Lung (tissue), 12 donors: ENCODE results near the gene HOXB8. TPM values are rescaled to one million over a fixed set of nuclear protein-coding genes. Genes with fewer than 3 reads are reported as not detected.

Source experiments
- ATAC-seq: fragments of 200-7000 bp; cut with Tn5 transposase; one replicate; pipeline ENCODE4 v1.9.1; 2020; ENCODE audit warnings: moderate number of reproducible peaks; ENCODE audit not compliant: insufficient read depth, low FRiP score
- DNase-seq, 3 donors: peaks; one replicate each; pipeline ENCODE4 v3.0.0-alpha.2; 2013 to 2017
- H3K27ac ChIP-seq, 2 donors: one replicate each; pipeline ENCODE4 v1.5.1; 2013; ENCODE audit warnings: mild to moderate bottlenecking in 2 of 2, moderate library complexity in 2 of 2, control low read depth in 1 of 2, inconsistent platforms in 1 of 2, low read depth in 1 of 2, low read length in 1 of 2
- H3K27me3 ChIP-seq, 3 donors: one replicate each; pipeline ENCODE4 v1.5.1; 2013; ENCODE audit warnings: low read length in 2 of 3; ENCODE audit not compliant: control insufficient read depth in 3 of 3, insufficient read depth in 3 of 3
- H3K36me3 ChIP-seq, 4 donors: one replicate each; pipeline ENCODE4 v1.5.1; 2013; ENCODE audit warnings: low read length in 4 of 4, mild to moderate bottlenecking in 1 of 4, moderate library complexity in 1 of 4; ENCODE audit not compliant: control insufficient read depth in 4 of 4, insufficient read depth in 4 of 4
- H3K4me1 ChIP-seq, 5 donors: one replicate each; pipeline ENCODE4 v1.5.1; 2013; ENCODE audit warnings: low read length in 5 of 5, mild to moderate bottlenecking in 2 of 5, moderate library complexity in 1 of 5; ENCODE audit not compliant: control insufficient read depth in 5 of 5, insufficient read depth in 5 of 5
- H3K4me3 ChIP-seq: one replicate; pipeline ENCODE4 v1.5.1; 2013; ENCODE audit warnings: mild to moderate bottlenecking, control low read depth, moderate library complexity
- H3K9ac ChIP-seq, 2 donors: one replicate each; pipeline ENCODE4 v1.5.1; 2013; ENCODE audit warnings: low read length in 2 of 2, control low read depth in 1 of 2; ENCODE audit not compliant: insufficient read depth in 1 of 2
- H3K9me3 ChIP-seq, 4 donors: one replicate each; pipeline ENCODE4 v1.5.1; 2013; ENCODE audit warnings: low read length in 3 of 4, mild to moderate bottlenecking in 1 of 4, moderate library complexity in 1 of 4; ENCODE audit not compliant: control insufficient read depth in 4 of 4, insufficient read depth in 3 of 4
- WGBS, 2 donors: extraction: QIAGEN DNeasy Blood & Tissue Kit; methylation state at CpG; one replicate each; pipeline ENCODE4 v1.1.7; 2013; 5-methylcytosine and 5-hydroxymethylcytosine counted together
- polyA plus RNA-seq, 2 donors: library from polyadenylated mRNA; stranded (reverse); fragments of 200-250 nt; gene quantifications; one replicate each; pipeline ENCODE4 v1.2.1, GENCODE V29; 2013
- total RNA-seq, 2 donors: library from RNA; depleted of rRNA in 1 of 2; stranded (reverse); fragments of >200 nt in 1 of 2; gene quantifications; one replicate each; pipeline ENCODE4 v1.2.1, GENCODE V29; 2014 to 2021
- TF ChIP-seq, protein P1 (sequence below): IDR thresholded peaks from 2 replicates; pipeline ENCODE4 v1.5.1; 2012; ENCODE audit warnings: mild to moderate bottlenecking; ENCODE audit errors: control extremely low read depth, extremely low read depth
- donor health status: control.
- donor health status: control.
- donor health status: Bipolar disorder and iron deficiency.
- donor health status: healthy.
- donor health status: DM: yes; HTN: yes; CAD: no.

HOXB8 gene
- total and polyA plus RNA-seq, 4 donors: 0.08 to 0.31 (median 0.10) TPM; not detected in 1

DNA sequence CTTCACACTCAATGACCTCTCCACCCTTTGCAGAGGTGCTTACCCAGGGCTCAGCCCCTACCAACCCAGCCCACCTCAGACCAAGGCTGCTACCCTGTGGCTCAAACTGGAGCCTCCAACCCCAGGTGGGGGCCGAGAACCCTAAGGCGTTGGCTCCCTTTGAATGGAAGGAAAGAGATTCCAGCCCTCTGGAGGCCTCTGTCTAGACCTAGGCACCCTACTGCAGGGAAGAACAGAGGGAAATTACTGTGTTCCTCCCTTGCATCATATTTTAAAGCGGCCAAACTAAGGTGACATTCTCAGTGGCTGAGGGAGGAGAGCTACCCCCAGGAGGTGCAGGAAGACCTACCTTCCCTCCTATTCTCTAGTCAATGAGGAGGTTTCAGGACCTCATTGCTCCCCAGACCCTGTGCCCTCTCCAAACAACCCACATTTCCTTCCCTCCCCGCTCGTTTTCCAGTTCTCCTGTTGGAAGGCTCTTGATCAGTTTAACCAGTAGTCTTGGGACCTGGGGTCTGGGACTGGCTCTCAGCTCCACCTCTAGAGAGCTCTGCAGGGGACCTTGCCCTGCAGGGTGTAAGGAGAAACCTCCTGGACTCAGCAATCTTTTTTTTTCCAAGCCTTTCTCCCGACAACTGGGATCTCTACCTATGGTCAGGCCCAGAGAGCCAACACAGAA is 5.5 kb upstream of the HOXB8 start:
- ATAC-seq (no peak), DNase-seq (no peak)
- no peak overlapping the region for H3K9ac ChIP-seq
- WGBS, 2 donors: 47 to 69% methylated on average over 6 of the region's 6 CpGs
- peaks cover 15 to 94% (median 86%) of the 10 kb centered on the region in 3 donors for H3K27me3 ChIP-seq
- H3K27ac ChIP-seq: no peak overlapping the region
- H3K9me3 ChIP-seq: peaks cover 0 to 8% (median 0%) of the 10 kb centered on the region in 4 donors
- no peak overlapping the region for H3K4me3 ChIP-seq
- TF ChIP-seq, protein P1, sequence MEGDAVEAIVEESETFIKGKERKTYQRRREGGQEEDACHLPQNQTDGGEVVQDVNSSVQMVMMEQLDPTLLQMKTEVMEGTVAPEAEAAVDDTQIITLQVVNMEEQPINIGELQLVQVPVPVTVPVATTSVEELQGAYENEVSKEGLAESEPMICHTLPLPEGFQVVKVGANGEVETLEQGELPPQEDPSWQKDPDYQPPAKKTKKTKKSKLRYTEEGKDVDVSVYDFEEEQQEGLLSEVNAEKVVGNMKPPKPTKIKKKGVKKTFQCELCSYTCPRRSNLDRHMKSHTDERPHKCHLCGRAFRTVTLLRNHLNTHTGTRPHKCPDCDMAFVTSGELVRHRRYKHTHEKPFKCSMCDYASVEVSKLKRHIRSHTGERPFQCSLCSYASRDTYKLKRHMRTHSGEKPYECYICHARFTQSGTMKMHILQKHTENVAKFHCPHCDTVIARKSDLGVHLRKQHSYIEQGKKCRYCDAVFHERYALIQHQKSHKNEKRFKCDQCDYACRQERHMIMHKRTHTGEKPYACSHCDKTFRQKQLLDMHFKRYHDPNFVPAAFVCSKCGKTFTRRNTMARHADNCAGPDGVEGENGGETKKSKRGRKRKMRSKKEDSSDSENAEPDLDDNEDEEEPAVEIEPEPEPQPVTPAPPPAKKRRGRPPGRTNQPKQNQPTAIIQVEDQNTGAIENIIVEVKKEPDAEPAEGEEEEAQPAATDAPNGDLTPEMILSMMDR: no peak
- no peaks in the 10 kb centered on the region for H3K36me3 ChIP-seq
- peaks cover 0 to 22% (median 8%) of the 10 kb centered on the region in 5 donors for H3K4me1 ChIP-seq

DNA sequence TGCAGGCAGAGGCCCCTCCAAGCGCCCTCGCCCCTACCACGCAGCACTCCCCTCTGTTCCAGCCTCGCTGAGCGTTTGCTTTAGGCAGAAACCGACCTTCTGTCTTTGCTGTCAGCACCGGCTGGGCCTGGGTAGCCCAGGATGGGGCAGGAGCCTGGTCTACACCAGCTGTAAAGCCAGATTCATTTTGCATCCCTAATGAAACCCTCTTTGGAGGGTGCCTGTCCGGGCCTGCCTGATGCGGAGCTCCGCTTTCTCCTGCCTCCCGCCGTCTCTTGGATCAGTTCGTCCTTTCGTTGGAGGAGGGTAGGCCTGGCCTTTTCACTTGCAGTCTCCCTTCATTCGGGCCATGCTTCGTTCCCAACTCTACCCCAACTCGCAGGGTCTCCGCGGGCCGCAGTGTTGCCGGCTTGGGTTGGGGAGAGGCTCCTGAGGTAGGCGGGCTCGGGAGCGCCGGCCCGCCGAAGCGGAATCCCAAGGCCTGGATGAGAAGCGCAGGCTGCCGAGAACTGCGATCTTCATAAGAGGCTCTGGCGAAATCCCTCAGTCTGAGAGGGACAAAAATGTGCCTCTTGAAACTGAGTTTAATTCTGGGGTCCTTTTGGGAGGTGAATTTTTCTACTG is 4.8 kb upstream of the HOXB8 start:
- Histone ChIP-seq H3K9me3 (peaks cover 0 to 8% (median 0%) of the 10 kb centered on the region in 4 donors), H3K27me3 (peaks cover 15 to 98% (median 92%) of the 10 kb centered on the region in 3 donors), H3K9ac (no peak overlapping the region), H3K27ac (no peak overlapping the region), H3K36me3 (no peaks in the 10 kb centered on the region), H3K4me3 (no peak overlapping the region), H3K4me1 (peaks cover 0 to 18% (median 1%) of the 10 kb centered on the region in 5 donors)
- DNase-seq: no peak
- TF ChIP-seq, protein P1: no peak
- WGBS, 2 donors: 50 to 69% methylated on average over 32 of the region's 32 CpGs
- ATAC-seq: no peak

DNA sequence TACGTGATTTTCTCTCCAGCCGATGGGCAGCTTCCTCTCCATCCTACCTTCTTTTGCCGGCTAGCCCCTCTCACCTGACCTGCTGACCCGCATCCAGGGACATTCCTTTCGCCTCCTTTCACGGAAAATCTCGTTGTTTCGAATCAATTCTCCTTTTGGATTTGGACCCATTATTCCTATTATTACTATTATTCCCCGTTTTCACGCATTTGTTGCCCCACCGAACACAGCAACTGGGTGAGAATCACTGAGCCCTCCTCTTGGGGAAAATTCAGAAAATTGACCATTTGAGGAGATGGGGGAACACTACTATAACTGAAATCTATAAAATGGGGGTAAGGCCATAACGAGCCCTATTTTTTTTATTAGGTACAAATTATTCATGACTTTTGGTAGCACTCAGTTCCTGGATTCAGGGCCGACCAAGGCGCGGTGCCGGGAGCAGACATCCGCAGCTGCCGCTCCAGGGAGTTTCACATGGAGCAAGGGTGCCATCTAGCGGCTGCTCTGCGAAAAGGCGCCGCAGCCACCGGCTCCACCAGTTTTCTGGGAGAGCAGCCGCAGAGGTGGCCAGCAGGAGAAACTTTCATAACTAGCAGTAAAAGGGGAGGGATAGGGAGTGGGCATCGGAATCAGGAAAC is 3.3 kb upstream of the HOXB8 start:
- WGBS, 2 donors: 3 to 4% methylated on average over 25 of the region's 25 CpGs
- H3K9ac ChIP-seq: no peak overlapping the region
- H3K27ac ChIP-seq: no peak overlapping the region
- H3K4me3 ChIP-seq: no peak overlapping the region
- H3K4me1 ChIP-seq: peaks cover 0 to 17% (median 4%) of the 10 kb centered on the region in 5 donors
- peak; percentile 88 for ATAC-seq
- no peaks in the 10 kb centered on the region for H3K36me3 ChIP-seq
- DNase-seq: peak; percentile 94 to 95 (median 94)
- H3K27me3 ChIP-seq: peaks cover 18 to 95% (median 91%) of the 10 kb centered on the region in 3 donors
- H3K9me3 ChIP-seq: peaks cover 0 to 5% (median 0%) of the 10 kb centered on the region in 4 donors
- TF ChIP-seq, protein P1: peak; percentile 99
